ENCODE measurements around the gene RGL3.

DNA sequence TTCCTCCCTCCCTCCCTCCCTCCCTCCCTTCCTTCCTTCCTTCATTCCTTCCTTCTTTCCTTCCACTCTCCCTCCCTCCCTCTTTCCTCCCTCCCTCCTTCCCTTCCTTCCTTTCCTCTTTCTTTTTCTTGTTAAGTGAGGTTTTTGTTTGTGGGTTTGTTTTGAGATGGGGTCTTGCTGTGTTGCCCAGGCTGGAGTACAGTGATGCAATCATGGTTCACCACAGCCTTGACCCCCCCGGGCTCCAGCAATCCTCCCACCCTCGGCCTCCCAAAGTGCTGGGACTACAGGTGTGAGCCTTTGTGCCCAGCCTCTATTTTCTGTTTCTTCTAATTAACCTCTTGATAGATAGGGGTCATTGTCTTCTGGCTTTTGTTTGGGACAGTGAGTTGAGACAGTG lies 42.3 kb upstream of the RGL3 start:
- TF ChIP-seq, protein P1, sequence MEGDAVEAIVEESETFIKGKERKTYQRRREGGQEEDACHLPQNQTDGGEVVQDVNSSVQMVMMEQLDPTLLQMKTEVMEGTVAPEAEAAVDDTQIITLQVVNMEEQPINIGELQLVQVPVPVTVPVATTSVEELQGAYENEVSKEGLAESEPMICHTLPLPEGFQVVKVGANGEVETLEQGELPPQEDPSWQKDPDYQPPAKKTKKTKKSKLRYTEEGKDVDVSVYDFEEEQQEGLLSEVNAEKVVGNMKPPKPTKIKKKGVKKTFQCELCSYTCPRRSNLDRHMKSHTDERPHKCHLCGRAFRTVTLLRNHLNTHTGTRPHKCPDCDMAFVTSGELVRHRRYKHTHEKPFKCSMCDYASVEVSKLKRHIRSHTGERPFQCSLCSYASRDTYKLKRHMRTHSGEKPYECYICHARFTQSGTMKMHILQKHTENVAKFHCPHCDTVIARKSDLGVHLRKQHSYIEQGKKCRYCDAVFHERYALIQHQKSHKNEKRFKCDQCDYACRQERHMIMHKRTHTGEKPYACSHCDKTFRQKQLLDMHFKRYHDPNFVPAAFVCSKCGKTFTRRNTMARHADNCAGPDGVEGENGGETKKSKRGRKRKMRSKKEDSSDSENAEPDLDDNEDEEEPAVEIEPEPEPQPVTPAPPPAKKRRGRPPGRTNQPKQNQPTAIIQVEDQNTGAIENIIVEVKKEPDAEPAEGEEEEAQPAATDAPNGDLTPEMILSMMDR (conservative IDR thresholded peaks at IDR 0.05; ENCODE audit: low read depth, low read length), result no peak
- TF ChIP-seq POLR2A (IDR thresholded peaks at IDR 0.05; ENCODE audit: low read depth, low read length), result no peak
- TF ChIP-seq MAFK (IDR thresholded peaks at IDR 0.05; ENCODE audit: low read depth, low read length), result no peak
- TF ChIP-seq RFX5 (IDR thresholded peaks at IDR 0.05; ENCODE audit: low read depth, low read length), result no peak
- no peak for TF ChIP-seq MAZ (IDR thresholded peaks at IDR 0.05; ENCODE audit: borderline replicate concordance, low read depth, low read length)
- no peak for TF ChIP-seq MXI1 (IDR thresholded peaks at IDR 0.05; ENCODE audit: borderline replicate concordance, low read depth, low read length)
- TF ChIP-seq RCOR1 (IDR thresholded peaks at IDR 0.05; ENCODE audit: insufficient replicate concordance, low read length), result no peak
- no peak for TF ChIP-seq RAD21 (IDR thresholded peaks at IDR 0.05; ENCODE audit: low read length)

Data from IMR-90 (cell line).